ENCODE results near the gene NCAPG. TPM values are rescaled to one million over a fixed set of nuclear protein-coding genes. Genes with fewer than 3 reads are reported as not detected.

NCAPG gene, protein sequence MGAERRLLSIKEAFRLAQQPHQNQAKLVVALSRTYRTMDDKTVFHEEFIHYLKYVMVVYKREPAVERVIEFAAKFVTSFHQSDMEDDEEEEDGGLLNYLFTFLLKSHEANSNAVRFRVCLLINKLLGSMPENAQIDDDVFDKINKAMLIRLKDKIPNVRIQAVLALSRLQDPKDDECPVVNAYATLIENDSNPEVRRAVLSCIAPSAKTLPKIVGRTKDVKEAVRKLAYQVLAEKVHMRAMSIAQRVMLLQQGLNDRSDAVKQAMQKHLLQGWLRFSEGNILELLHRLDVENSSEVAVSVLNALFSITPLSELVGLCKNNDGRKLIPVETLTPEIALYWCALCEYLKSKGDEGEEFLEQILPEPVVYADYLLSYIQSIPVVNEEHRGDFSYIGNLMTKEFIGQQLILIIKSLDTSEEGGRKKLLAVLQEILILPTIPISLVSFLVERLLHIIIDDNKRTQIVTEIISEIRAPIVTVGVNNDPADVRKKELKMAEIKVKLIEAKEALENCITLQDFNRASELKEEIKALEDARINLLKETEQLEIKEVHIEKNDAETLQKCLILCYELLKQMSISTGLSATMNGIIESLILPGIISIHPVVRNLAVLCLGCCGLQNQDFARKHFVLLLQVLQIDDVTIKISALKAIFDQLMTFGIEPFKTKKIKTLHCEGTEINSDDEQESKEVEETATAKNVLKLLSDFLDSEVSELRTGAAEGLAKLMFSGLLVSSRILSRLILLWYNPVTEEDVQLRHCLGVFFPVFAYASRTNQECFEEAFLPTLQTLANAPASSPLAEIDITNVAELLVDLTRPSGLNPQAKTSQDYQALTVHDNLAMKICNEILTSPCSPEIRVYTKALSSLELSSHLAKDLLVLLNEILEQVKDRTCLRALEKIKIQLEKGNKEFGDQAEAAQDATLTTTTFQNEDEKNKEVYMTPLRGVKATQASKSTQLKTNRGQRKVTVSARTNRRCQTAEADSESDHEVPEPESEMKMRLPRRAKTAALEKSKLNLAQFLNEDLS
- 28.2 and 42.7 TPM in 2 replicates for total RNA-seq

GRCh38 chr4:17810260-17811077 lies at the start of gene NCAPG, which contains the start of gene DCAF16:
NCAPG (plus strand) TSS chr4:17810979; CDS start chr4:17811078, 99 bp downstream.
DCAF16 (minus strand) TSS chr4:17810757; CDS start chr4:17804141, 6,616 bp downstream.

GRCh38 chr4:17781300-17782287 lies 29.2 kb upstream of the NCAPG start, which contains the start of gene FAM184B:
FAM184B (minus strand) TSS chr4:17781621; CDS start chr4:17781299, 322 bp downstream.

Other genes starting within 250 kb of the NCAPG start
- gene LAP3, start 233.8 kb upstream of the NCAPG start, total RNA-seq = 54.0 and 54.9 TPM in 2 replicates
- gene MED28, start 196.3 kb upstream of the NCAPG start, total RNA-seq = 9.9 and 10.9 TPM in 2 replicates
- under 0.01 TPM in 1 of 2 replicates, not detected in the other for gene FAM184B, start 29.4 kb upstream of the NCAPG start, total RNA-seq
- gene DCAF16, start 222 bp upstream of the NCAPG start, total RNA-seq = 21.7 and 24.2 TPM in 2 replicates
- 5.5 and 6.8 TPM in 2 replicates for gene LCORL, start 210.8 kb downstream of the NCAPG start, total RNA-seq

All from bronchus fibroblast of lung (primary cell).